ENCODE results near the gene PRR12. TPM values are rescaled to one million over a fixed set of nuclear protein-coding genes. Genes with fewer than 3 reads are reported as not detected.

PRR12 gene
- polyA plus RNA-seq, 1 donor (not counting 4 experiments of a cell fraction or from before 2014, with no cell fraction given): 0.35 TPM

DNA sequence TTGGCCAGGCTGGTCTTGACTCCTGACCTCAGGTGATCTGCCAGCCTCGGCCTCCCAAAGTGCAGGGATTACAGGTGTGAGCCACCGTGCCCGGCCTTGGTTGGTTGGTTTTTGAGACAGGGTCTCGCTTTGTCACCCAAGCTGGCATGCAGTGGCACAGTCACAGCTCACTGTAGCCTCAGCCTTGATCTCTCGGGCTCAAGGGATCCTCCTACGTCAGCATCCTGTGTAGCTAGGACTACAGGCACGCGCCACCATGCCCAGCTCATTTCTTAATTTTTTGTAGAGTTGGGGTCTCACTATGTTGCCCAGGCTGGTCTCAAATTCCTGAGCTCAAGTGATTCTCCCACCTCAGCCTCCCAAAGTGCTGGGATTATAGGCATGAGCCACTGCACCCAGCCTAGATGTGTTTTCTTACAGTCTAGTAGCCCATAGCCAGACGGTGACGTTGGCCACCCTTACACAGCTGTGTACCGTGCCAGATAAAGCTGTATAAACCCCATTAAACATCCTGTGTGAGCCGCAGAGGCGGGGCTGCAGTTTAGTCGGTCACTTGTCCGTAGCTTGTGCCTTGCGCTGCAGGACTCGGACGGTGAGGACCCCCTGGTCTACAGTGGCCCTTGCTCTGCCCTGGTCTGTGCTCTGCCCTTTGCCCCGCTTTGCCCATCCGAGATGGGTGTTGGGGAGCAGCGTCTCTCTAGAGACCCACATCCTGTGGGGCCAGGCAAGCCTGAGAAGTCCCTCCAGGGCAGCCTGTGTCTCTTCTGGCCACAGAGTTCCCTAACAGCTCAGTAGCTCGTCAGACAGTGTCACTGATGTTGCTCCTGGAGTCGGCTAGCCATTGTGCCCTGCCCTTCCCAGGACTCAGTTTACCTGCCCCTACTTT, 64.8 kb downstream of the PRR12 start:
- Histone ChIP-seq H3K36me3 (ENCODE audit: control insufficient read depth in 2 of 2, extremely low read depth in 1 of 2, insufficient read depth in 2 of 2, low read length in 2 of 2) (peaks cover 48 to 51% of the 10 kb centered on the region in 2 experiments), H3K4me3 (ENCODE audit: control insufficient read depth in 2 of 3, extremely low read depth in 1 of 3, insufficient read depth in 2 of 3, low read depth in 1 of 3, low read length in 3 of 3) (no peak overlapping the region), H3K9ac (ENCODE audit: control insufficient read depth, extremely low read depth, insufficient read depth, low read length) (no peak overlapping the region), H3K9me3 (ENCODE audit: control insufficient read depth, low read depth, low read length) (no peaks in the 10 kb centered on the region), H3K79me2 (ENCODE audit: control insufficient read depth, insufficient read depth, low read length) (peaks cover 17% of the 10 kb centered on the region), H3K27ac (ENCODE audit: control insufficient read depth, insufficient read depth, low read length) (no peak overlapping the region), H3K27me3 (ENCODE audit: control insufficient read depth, extremely low read depth, insufficient read depth, low read length) (no peaks in the 10 kb centered on the region), H3K4me1 (ENCODE audit: control insufficient read depth, extremely low read depth, insufficient read depth, low read length) (no peaks in the 10 kb centered on the region), H3K9me1 (ENCODE audit: control insufficient read depth, extremely low read depth, insufficient read depth, low read length) (no peaks in the 10 kb centered on the region), H2AFZ (ENCODE audit: control insufficient read depth, low read length) (no peak overlapping the region), H3K4me2 (ENCODE audit: control insufficient read depth, extremely low read depth, insufficient read depth, low read depth, low read length) (no peak overlapping the region), H4K20me1 (ENCODE audit: control insufficient read depth, extremely low read depth, insufficient read depth, low read length) (peaks cover 5% of the 10 kb centered on the region)
- dilution Hi-C loops (cut with MboI; ENCODE audit: extremely low pct_ligation_motif_present, low sequenced_read_pairs): no loop called here
- TF ChIP-seq EZH2 (IDR thresholded peaks at IDR 0.05; ENCODE audit: low read length): no peak
- TF ChIP-seq, protein P1, sequence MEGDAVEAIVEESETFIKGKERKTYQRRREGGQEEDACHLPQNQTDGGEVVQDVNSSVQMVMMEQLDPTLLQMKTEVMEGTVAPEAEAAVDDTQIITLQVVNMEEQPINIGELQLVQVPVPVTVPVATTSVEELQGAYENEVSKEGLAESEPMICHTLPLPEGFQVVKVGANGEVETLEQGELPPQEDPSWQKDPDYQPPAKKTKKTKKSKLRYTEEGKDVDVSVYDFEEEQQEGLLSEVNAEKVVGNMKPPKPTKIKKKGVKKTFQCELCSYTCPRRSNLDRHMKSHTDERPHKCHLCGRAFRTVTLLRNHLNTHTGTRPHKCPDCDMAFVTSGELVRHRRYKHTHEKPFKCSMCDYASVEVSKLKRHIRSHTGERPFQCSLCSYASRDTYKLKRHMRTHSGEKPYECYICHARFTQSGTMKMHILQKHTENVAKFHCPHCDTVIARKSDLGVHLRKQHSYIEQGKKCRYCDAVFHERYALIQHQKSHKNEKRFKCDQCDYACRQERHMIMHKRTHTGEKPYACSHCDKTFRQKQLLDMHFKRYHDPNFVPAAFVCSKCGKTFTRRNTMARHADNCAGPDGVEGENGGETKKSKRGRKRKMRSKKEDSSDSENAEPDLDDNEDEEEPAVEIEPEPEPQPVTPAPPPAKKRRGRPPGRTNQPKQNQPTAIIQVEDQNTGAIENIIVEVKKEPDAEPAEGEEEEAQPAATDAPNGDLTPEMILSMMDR (optimal IDR thresholded peaks at IDR 0.05 in 1 of 3, IDR thresholded peaks at IDR 0.05 in 1 of 3, conservative IDR thresholded peaks at IDR 0.05 in 1 of 3; ENCODE audit: extremely low read depth in 1 of 3, insufficient read depth in 2 of 3, low read length in 3 of 3): no peak
- FAIRE-seq: no peak
- no peak for DNase-seq (ENCODE audit: low read depth, low spot score)

DNA sequence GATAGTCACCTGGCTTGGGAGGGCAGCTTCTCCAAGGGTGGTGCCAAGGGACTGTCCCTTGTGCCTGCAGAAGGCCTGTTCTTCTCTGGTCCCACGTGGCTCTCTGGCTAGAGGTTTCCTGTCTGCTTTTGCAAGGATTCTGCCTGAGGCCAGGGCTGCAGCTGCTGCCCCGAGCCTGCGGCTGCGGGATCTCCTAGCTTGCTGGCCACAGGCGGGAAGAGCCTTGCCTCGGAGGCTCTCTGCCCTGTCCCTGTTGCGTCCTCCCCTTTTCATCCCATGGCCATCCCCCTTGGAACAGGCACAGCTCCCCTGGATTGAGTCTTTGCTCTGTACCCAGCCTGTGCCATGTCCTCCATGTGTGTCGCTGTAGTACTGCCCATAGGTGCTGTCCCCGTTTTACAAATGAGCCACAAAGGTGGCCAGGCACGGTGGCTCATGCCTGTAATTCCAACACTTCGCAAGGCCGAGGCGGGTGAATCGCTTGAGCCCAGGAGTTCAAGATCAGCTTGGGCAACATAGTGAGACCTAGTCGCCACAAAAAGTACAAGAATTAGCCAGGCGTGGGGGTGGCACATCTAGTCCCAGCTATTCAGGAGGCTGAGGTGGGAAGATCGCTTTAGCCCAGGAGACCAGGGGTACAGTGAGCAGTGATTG, 65.6 kb downstream of the PRR12 start:
- Histone ChIP-seq H3K4me3 (ENCODE audit: control insufficient read depth in 2 of 3, extremely low read depth in 1 of 3, insufficient read depth in 2 of 3, low read depth in 1 of 3, low read length in 3 of 3) (no peak overlapping the region), H3K36me3 (ENCODE audit: control insufficient read depth in 2 of 2, extremely low read depth in 1 of 2, insufficient read depth in 2 of 2, low read length in 2 of 2) (peaks cover 48 to 54% of the 10 kb centered on the region in 2 experiments), H3K27ac (ENCODE audit: control insufficient read depth, insufficient read depth, low read length) (no peak overlapping the region), H3K27me3 (ENCODE audit: control insufficient read depth, extremely low read depth, insufficient read depth, low read length) (no peaks in the 10 kb centered on the region), H3K9me3 (ENCODE audit: control insufficient read depth, low read depth, low read length) (no peaks in the 10 kb centered on the region), H3K4me1 (ENCODE audit: control insufficient read depth, extremely low read depth, insufficient read depth, low read length) (no peaks in the 10 kb centered on the region), H3K9me1 (ENCODE audit: control insufficient read depth, extremely low read depth, insufficient read depth, low read length) (no peaks in the 10 kb centered on the region), H3K4me2 (ENCODE audit: control insufficient read depth, extremely low read depth, insufficient read depth, low read depth, low read length) (no peak overlapping the region), H4K20me1 (ENCODE audit: control insufficient read depth, extremely low read depth, insufficient read depth, low read length) (peaks cover 5% of the 10 kb centered on the region), H2AFZ (ENCODE audit: control insufficient read depth, low read length) (no peak overlapping the region), H3K9ac (ENCODE audit: control insufficient read depth, extremely low read depth, insufficient read depth, low read length) (no peak overlapping the region), H3K79me2 (ENCODE audit: control insufficient read depth, insufficient read depth, low read length) (peaks cover 14% of the 10 kb centered on the region)
- FAIRE-seq (no peak), DNase-seq (ENCODE audit: low read depth, low spot score) (no peak)
- TF ChIP-seq, protein P1 (optimal IDR thresholded peaks at IDR 0.05 in 1 of 3, IDR thresholded peaks at IDR 0.05 in 1 of 3, conservative IDR thresholded peaks at IDR 0.05 in 1 of 3; ENCODE audit: extremely low read depth in 1 of 3, insufficient read depth in 2 of 3, low read length in 3 of 3): no peak
- TF ChIP-seq EZH2 (IDR thresholded peaks at IDR 0.05; ENCODE audit: low read length): no peak
- dilution Hi-C loops (cut with MboI; ENCODE audit: extremely low pct_ligation_motif_present, low sequenced_read_pairs): no loop called here

Data from keratinocyte (primary cell).